ENCODE data around the gene WNT8A.
A peak's percentile ranks its signal among the peaks of the same experiment; 100 is the strongest.
"Not testable (repeated sequence)": the region's sequence is repeated elsewhere in the genome, so short reads cannot be mapped to it uniquely, and the experiment has no call there.

Gene WNT8A

GRCh38 chr5:138083702-138084101 lies at the start of gene WNT8A:
Gene WNT8A, plus strand, starts transcription at chr5:138084033. Its CDS starts 95 bp downstream, at chr5:138084128.
- no peak for DNase-seq (ENCODE audit: low read depth in 1 of 2, low spot score in 1 of 2)

GRCh38 chr5:138035605-138036537 lies 48.0 kb upstream of the WNT8A start:
- peak in 1 of 2 donors; percentile 61 for DNase-seq (ENCODE audit: low read depth in 1 of 2, low spot score in 1 of 2)

- no peak for DNase-seq (ENCODE audit: low read depth in 1 of 2, low spot score in 1 of 2)
These were observed 46.6 kb upstream of the WNT8A start for GRCh38 chr5:138037271-138037670.

GRCh38 chr5:138037907-138038633 lies 45.8 kb upstream of the WNT8A start:
- no peak for DNase-seq (ENCODE audit: low read depth in 1 of 2, low spot score in 1 of 2)

GRCh38 chr5:138038826-138039225 lies 45.0 kb upstream of the WNT8A start:
- DNase-seq (ENCODE audit: low read depth in 1 of 2, low spot score in 1 of 2): no peak

GRCh38 chr5:138045283-138045682 lies 38.5 kb upstream of the WNT8A start:
- DNase-seq (ENCODE audit: low read depth in 1 of 2, low spot score in 1 of 2): not testable (repeated sequence)

GRCh38 chr5:138051441-138052296 lies 32.2 kb upstream of the WNT8A start:
- DNase-seq (ENCODE audit: low read depth in 1 of 2, low spot score in 1 of 2): no peak

- DNase-seq (ENCODE audit: low read depth in 1 of 2, low spot score in 1 of 2): not testable (repeated sequence)
These were observed 31.1 kb upstream of the WNT8A start for GRCh38 chr5:138052718-138053117.

GRCh38 chr5:138053554-138053953 lies 30.3 kb upstream of the WNT8A start:
- DNase-seq (ENCODE audit: low read depth in 1 of 2, low spot score in 1 of 2): no peak

GRCh38 chr5:138054206-138054605 lies 29.6 kb upstream of the WNT8A start:
- DNase-seq (ENCODE audit: low read depth in 1 of 2, low spot score in 1 of 2): no peak

- DNase-seq (ENCODE audit: low read depth in 1 of 2, low spot score in 1 of 2): no peak
These were observed 28.8 kb upstream of the WNT8A start for GRCh38 chr5:138054847-138055558.

- DNase-seq (ENCODE audit: low read depth in 1 of 2, low spot score in 1 of 2): no peak
These were observed 19.3 kb upstream of the WNT8A start for GRCh38 chr5:138064526-138064925.

GRCh38 chr5:138065102-138065501 lies 18.7 kb upstream of the WNT8A start:
- DNase-seq (ENCODE audit: low read depth in 1 of 2, low spot score in 1 of 2): no peak

- no peak for DNase-seq (ENCODE audit: low read depth in 1 of 2, low spot score in 1 of 2)
These were observed 15.9 kb upstream of the WNT8A start for GRCh38 chr5:138067945-138068344.

GRCh38 chr5:138068742-138069600 lies 14.9 kb upstream of the WNT8A start:
- DNase-seq (ENCODE audit: low read depth in 1 of 2, low spot score in 1 of 2): peak; percentile 59 to 66

- DNase-seq (ENCODE audit: low read depth in 1 of 2, low spot score in 1 of 2): not testable (repeated sequence)
These were observed 13.8 kb upstream of the WNT8A start for GRCh38 chr5:138070026-138070425.

GRCh38 chr5:138077064-138077696 lies 6.7 kb upstream of the WNT8A start:
- peak in 1 of 2 donors; percentile 48 for DNase-seq (ENCODE audit: low read depth in 1 of 2, low spot score in 1 of 2)

- no peak for DNase-seq (ENCODE audit: low read depth in 1 of 2, low spot score in 1 of 2)
These were observed 5.7 kb upstream of the WNT8A start for GRCh38 chr5:138078006-138078643.

GRCh38 chr5:138082033-138082432 lies 1.8 kb upstream of the WNT8A start:
- DNase-seq (ENCODE audit: low read depth in 1 of 2, low spot score in 1 of 2): no peak

Data from activated CD4-positive, alpha-beta T cell treated with anti-CD3 and anti-CD28 coated beads, Interleukin-2, amount 50 U/mL, for 24 hours (primary cell).